Cerebellar nuclear complex (tissue), 1 donor: ENCODE measurements around the gene SARS2.
"Not testable (repeated sequence)": the region's sequence is repeated elsewhere in the genome, so short reads cannot be mapped to it uniquely, and the experiment has no call there.

Experiments
- DNase-seq, 2 experiments: peaks; one replicate each; lab custom pipeline; 2025; lab: John Stamatoyannopoulos, UW

The SARS2 gene

DNA sequence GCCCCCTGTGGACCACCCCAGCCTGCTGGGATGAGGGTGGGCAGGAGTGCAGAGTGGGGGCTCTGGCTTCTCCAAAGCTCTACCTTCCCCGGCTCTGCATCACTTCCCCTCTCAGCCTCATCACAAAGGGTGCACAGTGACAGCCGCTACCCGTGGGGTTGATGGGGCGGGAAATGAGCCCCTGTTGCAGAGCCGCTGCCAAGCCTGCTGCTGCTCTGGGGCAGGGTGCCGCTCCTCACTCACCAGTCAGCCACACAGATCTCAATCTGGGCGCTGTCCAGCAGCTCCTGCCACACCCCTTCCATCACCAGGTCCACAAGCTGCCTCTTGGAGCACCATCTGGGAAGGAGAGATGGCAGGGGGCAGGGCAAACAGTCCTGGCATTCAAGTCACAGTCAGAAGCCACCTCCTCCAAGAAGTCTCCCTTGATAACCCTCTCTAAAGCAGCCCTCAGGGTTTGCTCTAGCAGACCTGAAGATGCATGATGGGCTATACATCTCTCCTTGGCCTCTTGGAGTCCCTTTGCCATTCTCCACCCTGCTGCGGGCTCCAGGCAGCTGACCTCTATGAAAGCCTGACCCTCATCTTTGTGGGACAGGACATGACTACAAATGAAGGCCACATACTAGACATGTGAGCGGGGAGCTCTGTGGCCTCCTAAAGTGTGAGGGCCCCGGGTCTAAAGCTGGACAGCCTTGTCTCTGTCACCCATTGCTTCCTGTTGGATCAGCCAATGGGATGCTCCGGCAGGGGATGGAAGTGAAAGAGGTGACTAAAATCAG, 15.9 kb upstream of the SARS2 start:
- no peak for DNase-seq

DNA sequence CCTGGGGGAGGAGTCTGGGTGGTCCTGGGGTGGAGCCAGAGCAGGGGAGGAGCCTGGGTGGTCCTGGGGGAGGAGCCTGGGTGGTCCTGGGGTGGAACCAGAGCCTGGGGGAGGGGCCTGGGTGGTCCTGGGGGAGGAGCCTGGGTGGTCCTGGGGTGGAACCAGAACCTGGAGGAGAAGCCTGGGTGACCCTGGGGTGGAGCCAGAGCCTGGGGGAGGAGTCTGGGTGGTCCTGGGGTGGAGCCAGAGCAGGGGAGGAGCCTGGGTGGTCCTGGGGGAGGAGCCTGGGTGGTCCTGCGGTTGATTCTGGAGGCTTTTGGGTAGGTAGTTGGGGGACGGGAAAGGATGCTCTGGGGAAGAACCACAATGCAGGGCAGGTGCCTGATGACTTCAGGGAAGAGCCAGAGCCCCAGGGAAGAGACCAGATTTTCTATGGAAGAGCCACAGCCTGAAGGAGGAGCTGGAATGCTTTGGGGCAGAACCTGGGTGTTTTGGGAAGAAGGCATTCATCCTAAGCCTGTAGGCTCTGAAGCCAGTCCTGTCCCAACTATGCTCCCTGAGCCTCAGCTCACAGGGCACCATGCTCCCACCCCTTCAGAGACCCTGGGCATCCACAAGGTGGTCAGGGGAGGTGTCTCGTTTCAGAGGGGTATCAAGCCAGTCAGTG, 15.1 kb upstream of the SARS2 start:
- no peak for DNase-seq

- no peak for DNase-seq
Measured at GRCh38 chr19:38944981-38945506, 14.5 kb upstream of the SARS2 start.

DNA sequence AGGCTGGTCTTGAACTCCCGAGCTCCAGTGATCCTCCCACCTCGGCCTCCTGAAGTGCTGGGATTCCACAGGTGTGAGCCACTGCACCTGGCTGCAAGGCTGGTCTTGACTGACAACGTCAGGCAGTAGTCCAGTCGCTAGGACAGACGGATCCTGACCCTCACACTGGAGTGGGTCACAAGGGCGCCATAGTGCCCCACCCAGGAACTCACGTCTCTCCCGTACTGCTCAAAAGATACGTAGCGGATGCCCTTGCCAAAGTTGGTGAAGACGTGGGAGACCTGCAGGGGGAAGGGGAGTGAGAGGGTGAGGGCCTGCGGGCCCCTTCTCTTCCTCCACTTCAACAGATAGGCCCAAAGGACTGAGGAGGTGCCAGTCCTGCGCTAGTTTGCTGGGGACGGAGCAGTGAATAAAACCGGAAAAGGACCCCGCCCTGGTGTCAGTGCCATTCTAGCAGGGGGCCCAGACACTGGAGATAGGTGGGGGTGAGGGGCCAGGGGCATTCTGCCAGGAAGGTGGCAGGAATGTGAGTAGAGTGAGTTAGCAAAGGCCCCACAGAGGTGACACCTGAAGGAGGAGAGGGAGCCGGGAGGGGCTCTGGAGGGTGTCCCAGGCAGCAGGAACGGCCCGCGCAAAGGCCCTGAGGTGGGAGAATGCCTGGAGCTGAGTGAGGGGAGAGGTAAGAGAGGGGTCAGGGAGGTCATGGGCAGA, 12.1 kb upstream of the SARS2 start:
- DNase-seq: no peak

DNA sequence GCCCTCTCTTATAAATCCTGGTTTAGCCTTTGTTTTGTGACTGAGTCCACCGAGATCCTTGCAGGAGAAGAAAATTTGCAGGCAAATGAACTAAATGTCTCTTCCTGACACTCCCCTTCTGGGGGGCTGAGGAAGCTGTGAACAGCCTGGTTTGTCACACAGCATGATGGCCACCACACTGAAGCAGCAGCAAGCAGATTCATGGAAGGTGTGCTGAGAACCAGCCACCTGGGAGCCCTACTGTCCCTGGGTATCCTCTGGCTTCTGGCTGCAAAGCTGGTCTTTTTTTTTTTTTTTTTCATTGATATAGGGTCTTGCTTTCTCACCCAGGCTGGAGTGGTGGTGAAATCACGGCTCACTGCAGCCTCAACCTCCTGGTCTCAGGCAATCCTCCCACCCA, 11.4 kb upstream of the SARS2 start:
- no peak for DNase-seq

- DNase-seq: not testable (repeated sequence)
Measured at GRCh38 chr19:38941466-38941865, 10.9 kb upstream of the SARS2 start.

DNA sequence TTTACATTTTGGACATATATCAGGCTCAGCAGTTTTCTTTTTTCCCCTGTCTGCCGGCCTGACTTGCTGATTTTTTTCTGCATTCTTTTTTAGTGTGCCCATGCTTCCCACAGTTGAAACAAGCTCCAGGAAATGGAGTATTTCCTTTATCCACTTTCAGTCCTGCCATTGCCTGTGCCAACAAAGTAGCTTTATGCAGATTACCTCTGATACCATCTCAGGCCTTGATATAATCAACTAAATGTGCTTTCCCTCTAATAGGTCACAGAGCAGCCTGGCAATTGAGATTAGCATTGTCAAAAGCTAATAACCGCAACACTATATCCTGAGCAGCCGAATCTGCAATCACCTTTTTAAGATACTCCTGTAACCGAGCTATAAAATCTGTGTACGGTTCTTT, 9.4 kb upstream of the SARS2 start:
- no peak for DNase-seq

DNA sequence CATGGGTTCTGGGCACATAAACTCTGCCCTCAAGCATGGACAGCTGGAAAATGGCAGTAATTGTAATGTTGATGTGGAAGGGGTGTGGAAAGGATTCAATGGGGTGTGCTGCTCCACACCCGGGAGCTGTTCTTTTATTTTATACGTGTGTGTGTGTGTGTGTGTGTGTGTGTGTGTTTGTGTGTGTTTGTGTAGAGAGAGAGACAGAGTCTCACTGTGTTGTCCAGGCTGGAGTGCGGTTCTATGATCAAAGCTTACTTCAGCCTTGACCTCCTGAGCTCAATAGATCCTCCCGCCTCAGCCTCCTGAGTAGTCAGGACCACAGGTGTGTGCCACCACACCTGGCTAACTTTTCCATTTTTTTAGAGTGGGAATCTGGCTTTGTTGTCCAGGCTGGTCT, 3.0 kb upstream of the SARS2 start:
- DNase-seq: no peak

DNA sequence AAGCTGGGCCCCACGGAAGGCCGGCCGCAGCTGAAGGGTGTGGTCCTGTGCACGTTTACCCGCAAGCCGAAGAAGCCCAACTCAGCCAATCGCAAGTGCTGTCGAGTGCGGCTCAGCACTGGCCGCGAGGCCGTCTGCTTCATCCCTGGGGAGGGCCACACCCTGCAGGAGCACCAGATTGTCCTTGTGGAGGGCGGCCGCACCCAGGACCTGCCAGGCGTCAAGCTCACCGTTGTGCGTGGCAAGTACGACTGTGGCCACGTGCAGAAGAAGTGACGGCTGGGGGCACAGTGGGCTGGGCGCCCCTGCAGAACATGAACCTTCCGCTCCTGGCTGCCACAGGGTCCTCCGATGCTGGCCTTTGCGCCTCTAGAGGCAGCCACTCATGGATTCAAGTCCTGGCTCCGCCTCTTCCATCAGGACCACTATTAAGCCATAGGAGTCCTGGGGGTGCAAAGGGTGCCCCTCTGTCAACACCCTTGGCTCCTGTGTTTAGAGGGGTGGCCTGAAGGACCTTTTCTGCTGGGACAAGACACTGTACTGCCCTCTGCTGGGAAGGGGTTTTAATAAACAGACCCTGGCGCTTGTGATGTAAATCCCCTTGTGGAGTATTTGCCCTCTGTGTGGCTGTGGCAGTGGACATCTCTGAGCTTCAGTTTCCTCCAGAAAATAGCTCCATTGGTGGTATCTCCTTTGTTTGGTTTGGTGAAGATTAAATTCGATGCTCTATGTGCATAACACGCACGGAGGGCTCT, 2.0 kb upstream of the SARS2 start:
- DNase-seq: no peak

GRCh38 chr19:38931521-38931793, 894 bp upstream of the SARS2 start:
- no peak for DNase-seq

- peak; percentile 93 to 98 for DNase-seq
Measured at GRCh38 chr19:38930776-38931520, 385 bp upstream of the SARS2 start, which contains the start of gene MRPS12. Gene MRPS12 (plus strand): TSS chr19:38930944. CDS start chr19:38931295, 351 bp downstream.

DNA sequence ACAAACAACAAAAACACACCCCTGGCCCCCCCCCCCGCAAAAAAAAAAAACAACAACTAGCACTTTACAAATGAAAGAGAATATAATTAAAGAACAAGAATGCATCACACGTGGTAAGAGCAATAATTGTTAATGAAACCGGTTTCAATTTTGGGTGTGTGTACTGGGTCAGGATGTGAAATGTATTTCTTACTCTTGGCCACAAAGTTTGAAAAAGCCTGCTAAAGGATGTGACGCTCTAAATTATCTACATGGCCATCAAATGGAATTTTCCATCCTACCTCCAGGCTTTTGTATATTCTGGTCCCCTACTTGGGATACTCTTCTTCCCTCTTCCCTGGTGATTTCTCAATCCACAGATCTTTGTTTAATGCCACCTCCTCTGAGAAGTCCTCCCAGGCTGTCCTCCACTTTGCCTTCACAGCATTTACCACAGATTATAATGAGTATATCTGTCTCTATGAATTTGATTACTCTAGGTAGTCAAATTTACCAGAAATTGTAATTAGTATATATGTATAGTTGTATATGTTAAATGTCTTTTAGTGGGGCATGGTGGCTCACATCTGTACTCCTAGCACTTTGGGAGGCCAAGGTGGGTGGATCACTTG, 2.1 kb downstream of the SARS2 start:
- DNase-seq: no peak

DNA sequence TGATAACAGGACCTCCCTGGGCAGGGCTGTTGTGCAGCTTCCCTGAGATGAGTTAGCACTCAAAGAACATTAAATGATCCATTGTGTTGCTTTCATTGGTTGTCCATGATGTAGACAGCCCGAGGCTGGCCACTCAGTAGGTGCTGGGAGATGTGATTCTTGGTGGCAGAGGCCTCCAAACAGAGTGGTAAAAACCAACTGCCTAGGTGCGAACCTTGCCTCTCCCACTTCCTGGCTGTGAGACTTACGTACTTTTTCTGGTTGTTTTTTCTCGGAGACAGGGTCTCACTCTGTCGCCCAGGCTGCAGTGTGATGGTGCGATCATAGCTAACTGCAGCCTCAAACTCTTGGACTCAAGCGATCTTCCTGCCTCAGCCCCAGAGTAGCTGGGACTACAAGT, 6.2 kb downstream of the SARS2 start:
- no peak for DNase-seq

DNA sequence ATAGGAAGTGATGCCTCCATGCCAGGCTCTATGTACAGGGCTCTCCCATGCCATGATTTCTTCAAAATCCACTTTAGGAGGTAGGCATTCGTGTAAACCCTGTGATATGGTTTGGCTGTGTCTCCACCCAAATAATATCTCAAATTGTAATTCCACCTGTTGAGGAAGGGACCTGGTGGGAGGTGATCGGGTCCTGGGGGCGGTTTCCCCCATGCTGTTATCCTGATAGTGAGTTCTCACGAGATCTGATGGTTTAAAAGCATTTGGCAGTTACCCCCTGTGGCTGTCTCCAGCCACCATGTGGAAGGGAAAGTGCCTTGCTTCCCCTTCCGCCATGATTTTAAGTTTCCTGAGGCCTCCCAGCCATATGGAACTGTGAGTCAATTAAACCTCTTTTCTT, 8.1 kb downstream of the SARS2 start:
- no peak for DNase-seq

DNA sequence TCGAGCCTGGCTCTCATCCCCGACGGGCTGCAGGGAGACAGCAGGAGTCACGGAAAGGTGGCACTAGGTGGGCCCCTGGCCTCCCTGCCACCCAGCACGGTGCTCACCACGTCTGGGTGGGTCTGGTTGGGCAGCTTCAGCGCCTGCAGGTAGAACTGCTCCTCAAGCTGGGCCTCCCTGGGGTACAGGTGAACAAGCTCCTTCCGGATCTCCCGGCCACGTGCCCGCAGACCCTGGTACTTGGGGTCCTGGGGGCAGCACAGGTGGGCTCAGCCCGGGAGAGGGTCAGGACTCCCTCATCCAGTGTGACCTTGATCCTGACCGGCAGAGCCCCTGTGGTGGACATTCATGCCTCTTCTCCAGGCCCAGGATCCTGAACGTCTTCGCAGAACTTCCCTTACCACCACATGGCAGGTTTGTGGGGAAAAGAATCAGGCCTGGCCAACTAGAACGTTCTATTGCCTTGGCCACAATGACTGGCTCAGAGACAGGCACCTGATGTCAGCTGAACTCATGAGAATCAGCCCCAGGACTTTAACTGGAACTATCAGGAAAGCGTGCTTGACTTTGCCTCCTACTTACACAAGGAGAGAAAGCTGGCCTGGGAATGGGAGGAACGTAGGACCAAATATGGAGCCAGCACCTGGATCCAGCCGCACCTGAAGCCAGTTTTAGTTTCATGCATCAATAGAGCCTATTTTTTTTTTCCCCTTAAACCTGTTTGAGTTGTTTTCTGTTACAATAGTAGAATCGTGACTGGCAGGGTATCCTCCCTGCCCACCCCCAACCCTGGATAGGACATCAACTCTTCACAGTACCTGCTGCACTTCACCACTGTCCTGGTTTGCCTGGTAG, 8.9 kb downstream of the SARS2 start:
- DNase-seq: no peak

DNA sequence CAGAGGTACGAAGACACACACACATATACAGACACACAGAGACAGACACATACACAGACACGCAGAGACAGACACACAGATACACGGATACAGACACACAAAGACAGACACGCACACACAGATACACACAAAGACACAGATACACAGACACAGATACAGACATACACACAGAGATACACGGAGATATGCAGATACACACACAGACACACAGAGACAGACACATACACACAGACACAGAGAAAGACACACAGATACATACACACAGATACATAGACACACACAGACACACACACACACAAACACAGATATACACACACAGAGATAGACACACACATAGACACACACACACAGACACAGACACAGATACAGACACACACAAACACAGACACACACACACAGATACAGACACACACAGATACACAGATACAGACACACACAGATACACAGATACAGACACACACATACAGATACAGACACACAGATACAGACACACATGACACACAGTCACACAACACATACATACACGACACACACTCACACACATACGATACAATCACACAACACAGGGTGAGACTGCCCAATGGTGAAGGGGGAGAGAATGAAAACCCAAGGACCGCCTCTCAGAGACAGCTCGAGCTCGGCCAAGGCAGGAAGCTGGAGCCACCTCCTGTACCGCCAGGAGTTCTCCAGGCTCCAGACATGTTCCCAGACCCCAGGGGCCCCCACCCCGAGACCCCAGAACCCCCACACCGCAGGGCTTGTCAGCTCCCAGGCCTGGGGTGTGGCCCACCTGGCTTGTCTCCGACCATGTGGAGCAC, 9.8 kb downstream of the SARS2 start:
- DNase-seq: no peak

- DNase-seq: no peak
Measured at GRCh38 chr19:38919837-38920601, 10.5 kb downstream of the SARS2 start.

DNA sequence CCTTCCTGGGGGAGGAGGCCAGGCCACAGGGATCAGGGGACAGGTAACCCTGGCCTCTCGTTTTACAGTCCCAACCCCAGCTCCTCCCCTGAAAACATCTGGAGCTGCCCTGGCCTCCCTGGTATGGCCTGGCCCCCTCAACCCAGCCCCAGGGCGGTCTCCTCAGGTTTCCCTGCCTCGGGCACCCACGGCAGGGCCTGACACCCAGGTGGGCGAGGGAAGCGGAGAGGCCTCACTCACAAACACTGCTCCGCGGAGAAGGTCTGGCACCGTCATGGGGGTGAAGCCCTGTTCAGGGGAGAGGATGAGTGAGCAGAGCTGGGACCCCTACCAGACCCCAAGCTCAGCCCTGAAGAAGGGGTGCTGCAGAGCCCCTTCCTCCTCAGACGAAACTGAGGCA, 12.0 kb downstream of the SARS2 start:
- DNase-seq: no peak
